Measurements from ENCODE around the gene METTL22. TPM values are rescaled to one million over a fixed set of nuclear protein-coding genes. Genes with fewer than 3 reads are reported as not detected.

The METTL22 gene
- polyA plus RNA-seq, 4 donors = 14.1 to 23.3 (median 15.5) TPM

DNA sequence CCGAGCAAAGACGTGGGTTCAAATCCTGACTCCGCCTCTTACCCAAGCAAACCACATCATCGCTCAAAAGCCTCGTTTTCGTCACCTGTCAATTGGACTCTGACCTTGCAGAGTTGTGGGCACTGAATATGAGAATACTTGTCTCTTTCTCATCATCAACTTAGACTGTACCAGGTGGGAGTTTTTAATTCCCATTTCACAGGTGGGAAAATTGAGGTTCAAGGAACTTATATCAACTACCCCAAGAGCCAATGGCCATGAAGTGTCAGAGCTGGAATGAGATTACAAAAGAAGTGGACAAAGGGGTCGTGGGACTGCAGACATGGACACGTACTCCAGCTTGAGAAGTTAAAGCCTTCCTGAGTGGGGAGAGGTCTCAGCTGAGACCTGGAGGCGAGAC lies 41.9 kb upstream of the METTL22 start:
- DNase-seq (no peak), FAIRE-seq (no peak)
- no peak overlapping the region for H3K4me3 ChIP-seq (ENCODE audit: low read depth in 1 of 3, low read length in 3 of 3)
- 67 to 80% (median 71%) methylated on average over 9 of the region's 9 CpGs for WGBS, 3 donors
- H3K27me3 ChIP-seq (ENCODE audit: control insufficient read depth in 3 of 3, insufficient read depth in 3 of 3, low read length in 3 of 3) = no peaks in the 10 kb centered on the region
- no peaks in the 10 kb centered on the region for H3K9me3 ChIP-seq (ENCODE audit: control insufficient read depth in 2 of 2, insufficient read depth in 1 of 2, low read depth in 1 of 2, low read length in 1 of 2)
- no peaks in the 10 kb centered on the region for H3K4me1 ChIP-seq (ENCODE audit: control insufficient read depth in 3 of 3, insufficient read depth in 2 of 3, low read depth in 1 of 3, low read length in 2 of 3)
- H3K36me3 ChIP-seq (ENCODE audit: control insufficient read depth in 3 of 3, insufficient read depth in 2 of 3, low read depth in 1 of 3, low read length in 3 of 3) = no peaks in the 10 kb centered on the region
- H3K27ac ChIP-seq (ENCODE audit: low read depth in 1 of 3, low read length in 2 of 3) = no peak overlapping the region

DNA sequence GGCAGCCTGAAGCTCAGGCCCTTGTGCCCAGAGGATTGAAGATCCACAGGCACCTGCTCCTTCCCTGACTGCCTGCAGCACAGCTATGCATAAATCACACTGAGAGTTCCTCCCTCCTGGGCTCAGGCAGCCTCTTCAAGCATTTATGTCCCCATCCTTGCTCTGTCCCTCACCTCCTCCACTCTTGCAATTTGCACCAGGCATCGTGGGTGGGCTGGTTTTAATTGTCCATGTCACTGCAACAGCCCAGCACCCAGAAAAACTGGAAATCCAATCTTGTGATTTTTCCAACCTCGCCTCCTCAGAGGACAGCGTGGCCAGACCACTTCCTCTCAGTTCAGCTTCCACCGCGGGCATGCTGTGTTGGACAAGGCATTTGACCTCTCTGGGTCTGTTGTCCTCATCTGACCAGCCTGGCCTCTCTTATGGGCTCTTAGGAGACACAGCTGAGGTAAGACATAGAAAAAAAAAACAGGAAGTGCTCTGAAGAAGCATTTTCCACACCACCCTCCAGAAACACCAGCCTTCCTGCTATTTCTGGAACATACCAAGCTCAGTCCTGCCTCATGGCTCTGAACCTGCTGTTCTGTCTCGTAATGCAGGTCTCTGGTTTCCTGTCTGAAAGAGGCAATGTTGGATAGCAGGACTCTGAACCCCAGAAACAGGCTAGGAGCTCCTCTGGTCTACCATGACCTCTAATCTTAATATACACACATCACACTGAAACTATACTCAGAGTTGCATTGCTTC lies 39.5 kb upstream of the METTL22 start:
- no peak for FAIRE-seq
- Histone ChIP-seq H3K9me3 (ENCODE audit: control insufficient read depth in 2 of 2, insufficient read depth in 1 of 2, low read depth in 1 of 2, low read length in 1 of 2) (no peaks in the 10 kb centered on the region), H3K4me1 (ENCODE audit: control insufficient read depth in 3 of 3, insufficient read depth in 2 of 3, low read depth in 1 of 3, low read length in 2 of 3) (no peaks in the 10 kb centered on the region), H3K4me3 (ENCODE audit: low read depth in 1 of 3, low read length in 3 of 3) (no peak overlapping the region), H3K36me3 (ENCODE audit: control insufficient read depth in 3 of 3, insufficient read depth in 2 of 3, low read depth in 1 of 3, low read length in 3 of 3) (no peaks in the 10 kb centered on the region), H3K27ac (ENCODE audit: low read depth in 1 of 3, low read length in 2 of 3) (no peak overlapping the region), H3K27me3 (ENCODE audit: control insufficient read depth in 3 of 3, insufficient read depth in 3 of 3, low read length in 3 of 3) (peaks cover 0 to 10% (median 0%) of the 10 kb centered on the region in 3 donors)
- no peak for DNase-seq
- WGBS, 3 donors = 38 to 71% (median 56%) methylated on average over 6 of the region's 6 CpGs

DNA sequence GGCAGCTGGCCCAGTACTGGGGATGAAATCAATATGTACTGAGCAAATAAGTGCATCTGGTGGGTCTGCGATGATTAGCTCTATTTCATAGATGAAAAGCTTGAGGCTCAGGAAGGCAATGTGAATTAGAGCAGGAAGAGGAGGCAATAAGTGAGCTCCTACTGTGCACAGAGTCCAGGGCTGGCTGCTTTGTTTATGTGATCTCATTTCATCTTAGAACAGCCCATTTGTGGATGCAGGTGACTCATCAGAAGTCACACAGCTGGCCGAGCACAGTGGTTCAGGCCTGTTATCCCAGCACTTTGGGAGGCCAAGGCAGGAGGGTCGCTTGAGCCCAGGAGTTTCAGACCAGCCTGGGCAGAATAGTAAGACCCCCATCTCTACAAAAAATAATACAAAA lies 38.3 kb upstream of the METTL22 start:
- no peak for FAIRE-seq
- Histone ChIP-seq H3K27me3 (ENCODE audit: control insufficient read depth in 3 of 3, insufficient read depth in 3 of 3, low read length in 3 of 3) (peaks cover 5 to 13% (median 5%) of the 10 kb centered on the region in 3 donors), H3K4me3 (ENCODE audit: low read depth in 1 of 3, low read length in 3 of 3) (no peak overlapping the region), H3K27ac (ENCODE audit: low read depth in 1 of 3, low read length in 2 of 3) (no peak overlapping the region), H3K9me3 (ENCODE audit: control insufficient read depth in 2 of 2, insufficient read depth in 1 of 2, low read depth in 1 of 2, low read length in 1 of 2) (no peaks in the 10 kb centered on the region), H3K36me3 (ENCODE audit: control insufficient read depth in 3 of 3, insufficient read depth in 2 of 3, low read depth in 1 of 3, low read length in 3 of 3) (no peaks in the 10 kb centered on the region), H3K4me1 (ENCODE audit: control insufficient read depth in 3 of 3, insufficient read depth in 2 of 3, low read depth in 1 of 3, low read length in 2 of 3) (no peaks in the 10 kb centered on the region)
- 78 to 82% (median 78%) methylated on average over 3 of the region's 3 CpGs for WGBS, 3 donors
- no peak for DNase-seq

DNA sequence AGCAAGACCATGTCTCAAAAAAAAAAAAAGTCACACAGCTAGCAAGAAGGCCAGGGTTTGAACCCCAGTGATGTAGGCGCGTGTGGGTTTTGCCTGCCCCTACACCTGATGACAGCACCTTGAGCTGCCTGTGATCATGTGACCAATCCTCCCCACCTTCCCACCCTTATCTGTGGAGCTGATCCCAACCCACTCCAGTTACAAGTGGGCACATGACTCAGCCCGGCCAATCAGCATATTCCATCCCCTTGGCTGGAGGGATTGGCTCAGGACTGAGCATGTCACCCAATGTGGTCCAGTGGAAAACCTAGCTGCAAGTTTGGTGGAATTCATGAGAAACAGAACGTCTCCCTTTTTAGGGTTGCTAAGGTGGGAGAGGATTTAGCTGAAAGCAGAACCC lies 37.8 kb upstream of the METTL22 start:
- FAIRE-seq (no peak), DNase-seq (no peak)
- no peaks in the 10 kb centered on the region for H3K4me1 ChIP-seq (ENCODE audit: control insufficient read depth in 3 of 3, insufficient read depth in 2 of 3, low read depth in 1 of 3, low read length in 2 of 3)
- H3K9me3 ChIP-seq (ENCODE audit: control insufficient read depth in 2 of 2, insufficient read depth in 1 of 2, low read depth in 1 of 2, low read length in 1 of 2) = no peaks in the 10 kb centered on the region
- 76 to 87% (median 85%) methylated on average over 4 of the region's 4 CpGs for WGBS, 3 donors
- H3K27me3 ChIP-seq (ENCODE audit: control insufficient read depth in 3 of 3, insufficient read depth in 3 of 3, low read length in 3 of 3) = peaks cover 5 to 18% (median 10%) of the 10 kb centered on the region in 3 donors
- no peak overlapping the region for H3K27ac ChIP-seq (ENCODE audit: low read depth in 1 of 3, low read length in 2 of 3)
- no peaks in the 10 kb centered on the region for H3K36me3 ChIP-seq (ENCODE audit: control insufficient read depth in 3 of 3, insufficient read depth in 2 of 3, low read depth in 1 of 3, low read length in 3 of 3)
- H3K4me3 ChIP-seq (ENCODE audit: low read depth in 1 of 3, low read length in 3 of 3) = no peak overlapping the region

DNA sequence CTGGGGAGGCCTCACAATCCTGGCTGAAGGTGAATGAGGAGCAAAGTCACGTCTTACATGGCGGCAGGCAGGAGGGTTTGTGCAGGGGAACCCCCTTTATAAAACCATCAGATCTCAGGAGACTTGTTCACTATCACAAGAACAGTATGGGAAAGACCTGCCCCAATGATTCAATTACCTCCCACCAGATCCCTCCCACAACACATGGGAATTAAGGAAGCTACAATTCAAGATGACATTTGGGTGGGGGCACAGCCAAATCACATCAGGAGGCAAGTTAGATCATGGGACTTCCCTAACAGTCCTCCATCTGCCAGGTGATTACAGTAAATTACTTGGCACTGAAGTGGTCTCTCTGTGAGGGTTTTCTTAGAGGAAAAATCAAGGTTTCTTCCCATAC lies 36.5 kb upstream of the METTL22 start:
- Histone ChIP-seq H3K27ac (ENCODE audit: low read depth in 1 of 3, low read length in 2 of 3) (no peak overlapping the region), H3K36me3 (ENCODE audit: control insufficient read depth in 3 of 3, insufficient read depth in 2 of 3, low read depth in 1 of 3, low read length in 3 of 3) (no peaks in the 10 kb centered on the region), H3K4me1 (ENCODE audit: control insufficient read depth in 3 of 3, insufficient read depth in 2 of 3, low read depth in 1 of 3, low read length in 2 of 3) (no peaks in the 10 kb centered on the region), H3K9me3 (ENCODE audit: control insufficient read depth in 2 of 2, insufficient read depth in 1 of 2, low read depth in 1 of 2, low read length in 1 of 2) (no peaks in the 10 kb centered on the region), H3K27me3 (ENCODE audit: control insufficient read depth in 3 of 3, insufficient read depth in 3 of 3, low read length in 3 of 3) (peaks cover 5 to 30% (median 21%) of the 10 kb centered on the region in 3 donors), H3K4me3 (ENCODE audit: low read depth in 1 of 3, low read length in 3 of 3) (no peak overlapping the region)
- 67 to 94% (median 90%) methylated on average over 2 of the region's 2 CpGs for WGBS, 3 donors
- DNase-seq (no peak), FAIRE-seq (no peak)

DNA sequence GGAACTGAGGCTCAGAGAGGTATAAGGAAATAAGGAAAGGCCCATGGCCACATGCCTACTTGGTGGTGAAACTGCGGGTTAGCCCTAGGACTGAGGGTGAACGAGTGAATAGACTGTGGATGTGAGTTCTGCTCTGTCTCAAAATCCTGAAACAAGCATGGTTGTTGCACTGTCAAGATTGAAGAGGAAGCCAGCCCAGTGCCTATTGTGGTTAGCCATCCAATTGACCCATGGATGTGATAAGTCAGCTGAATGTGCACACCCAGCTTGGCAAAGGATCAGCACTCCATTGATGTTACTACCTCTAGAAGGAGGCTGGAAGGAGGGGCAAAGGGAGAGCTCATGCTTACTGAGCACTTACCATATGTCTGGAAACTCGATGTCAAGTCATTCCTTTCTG lies 35.6 kb upstream of the METTL22 start:
- no peak for FAIRE-seq
- Histone ChIP-seq H3K27ac (ENCODE audit: low read depth in 1 of 3, low read length in 2 of 3) (no peak overlapping the region), H3K9me3 (ENCODE audit: control insufficient read depth in 2 of 2, insufficient read depth in 1 of 2, low read depth in 1 of 2, low read length in 1 of 2) (peaks cover 0 to under 1% of the 10 kb centered on the region in 2 donors), H3K4me1 (ENCODE audit: control insufficient read depth in 3 of 3, insufficient read depth in 2 of 3, low read depth in 1 of 3, low read length in 2 of 3) (no peaks in the 10 kb centered on the region), H3K36me3 (ENCODE audit: control insufficient read depth in 3 of 3, insufficient read depth in 2 of 3, low read depth in 1 of 3, low read length in 3 of 3) (no peaks in the 10 kb centered on the region), H3K27me3 (ENCODE audit: control insufficient read depth in 3 of 3, insufficient read depth in 3 of 3, low read length in 3 of 3) (peaks cover 8 to 38% (median 26%) of the 10 kb centered on the region in 3 donors), H3K4me3 (ENCODE audit: low read depth in 1 of 3, low read length in 3 of 3) (no peak overlapping the region)
- WGBS, 3 donors = 82 to 93% (median 83%) methylated on average over 3 of the region's 3 CpGs
- no peak for DNase-seq

- peaks cover 0 to 2% of the 10 kb centered on the region in 2 donors for H3K9me3 ChIP-seq (ENCODE audit: control insufficient read depth in 2 of 2, insufficient read depth in 1 of 2, low read depth in 1 of 2, low read length in 1 of 2)
- H3K4me3 ChIP-seq (ENCODE audit: low read depth in 1 of 3, low read length in 3 of 3) = no peak overlapping the region
- no peak overlapping the region for H3K27ac ChIP-seq (ENCODE audit: low read depth in 1 of 3, low read length in 2 of 3)
- FAIRE-seq (no peak), DNase-seq (no peak)
- no peaks in the 10 kb centered on the region for H3K36me3 ChIP-seq (ENCODE audit: control insufficient read depth in 3 of 3, insufficient read depth in 2 of 3, low read depth in 1 of 3, low read length in 3 of 3)
- H3K4me1 ChIP-seq (ENCODE audit: control insufficient read depth in 3 of 3, insufficient read depth in 2 of 3, low read depth in 1 of 3, low read length in 2 of 3) = no peaks in the 10 kb centered on the region
- H3K27me3 ChIP-seq (ENCODE audit: control insufficient read depth in 3 of 3, insufficient read depth in 3 of 3, low read length in 3 of 3) = peaks cover 8 to 41% (median 28%) of the 10 kb centered on the region in 3 donors
Observed at GRCh38 chr16:8587065-8587464, 34.4 kb upstream of the METTL22 start.

- Histone ChIP-seq H3K36me3 (ENCODE audit: control insufficient read depth in 3 of 3, insufficient read depth in 2 of 3, low read depth in 1 of 3, low read length in 3 of 3) (no peaks in the 10 kb centered on the region), H3K4me1 (ENCODE audit: control insufficient read depth in 3 of 3, insufficient read depth in 2 of 3, low read depth in 1 of 3, low read length in 2 of 3) (no peaks in the 10 kb centered on the region), H3K4me3 (ENCODE audit: low read depth in 1 of 3, low read length in 3 of 3) (no peak overlapping the region), H3K27ac (ENCODE audit: low read depth in 1 of 3, low read length in 2 of 3) (no peak overlapping the region), H3K27me3 (ENCODE audit: control insufficient read depth in 3 of 3, insufficient read depth in 3 of 3, low read length in 3 of 3) (peaks cover 8 to 45% (median 30%) of the 10 kb centered on the region in 3 donors), H3K9me3 (ENCODE audit: control insufficient read depth in 2 of 2, insufficient read depth in 1 of 2, low read depth in 1 of 2, low read length in 1 of 2) (peaks cover 0 to 5% of the 10 kb centered on the region in 2 donors)
- 8 to 31% (median 9%) methylated on average over 9 of the region's 9 CpGs for WGBS, 3 donors
- no peak for DNase-seq
- no peak for FAIRE-seq
Observed at GRCh38 chr16:8588682-8589056, 32.8 kb upstream of the METTL22 start.
